ENCODE results near the gene PDE4C.

Gene PDE4C

GRCh38 chr19:18192673-18193387 is 33.4 kb downstream of the PDE4C start, which contains the start of gene MPV17L2:
Gene MPV17L2, plus strand, starts transcription at chr19:18193218. Its CDS starts 64 bp downstream, at chr19:18193282.
- DNase-seq (ENCODE audit: low read depth) = peak; percentile 100
- TF ChIP-seq CTCF (IDR thresholded peaks at IDR 0.05; ENCODE audit: low read depth, low read length, missing control alignments) = no peak
- H3K4me3 ChIP-seq (ENCODE audit: low read depth, low read length) = peak within 1 kb of the TSS; percentile 65

- TF ChIP-seq CTCF (IDR thresholded peaks at IDR 0.05; ENCODE audit: low read depth, low read length, missing control alignments) = no peak
- peak overlapping the region; percentile 37 for H3K4me3 ChIP-seq (ENCODE audit: low read depth, low read length)
- no peak for DNase-seq (ENCODE audit: low read depth)
Observed at GRCh38 chr19:18191640-18192062, 34.6 kb downstream of the PDE4C start.

- no peak for DNase-seq (ENCODE audit: low read depth)
- H3K4me3 ChIP-seq (ENCODE audit: low read depth, low read length) = no peak overlapping the region
- no peak for TF ChIP-seq CTCF (IDR thresholded peaks at IDR 0.05; ENCODE audit: low read depth, low read length, missing control alignments)
Observed at GRCh38 chr19:18190278-18190677, 36.0 kb downstream of the PDE4C start.

- TF ChIP-seq CTCF (IDR thresholded peaks at IDR 0.05; ENCODE audit: low read depth, low read length, missing control alignments) = no peak
- no peak for DNase-seq (ENCODE audit: low read depth)
- H3K4me3 ChIP-seq (ENCODE audit: low read depth, low read length) = no peak overlapping the region
Observed at GRCh38 chr19:18185538-18185937, 40.7 kb downstream of the PDE4C start.

- no peak for DNase-seq (ENCODE audit: low read depth)
- no peak overlapping the region for H3K4me3 ChIP-seq (ENCODE audit: low read depth, low read length)
- no peak for TF ChIP-seq CTCF (IDR thresholded peaks at IDR 0.05; ENCODE audit: low read depth, low read length, missing control alignments)
Observed at GRCh38 chr19:18183529-18183928, 42.7 kb downstream of the PDE4C start.

GRCh38 chr19:18179957-18180356 is 46.3 kb downstream of the PDE4C start:
- no peak overlapping the region for H3K4me3 ChIP-seq (ENCODE audit: low read depth, low read length)
- TF ChIP-seq CTCF (IDR thresholded peaks at IDR 0.05; ENCODE audit: low read depth, low read length, missing control alignments) = no peak
- DNase-seq (ENCODE audit: low read depth) = no peak
